ENCODE results near the gene KMT2B.
"Not testable (repeated sequence)": the region's sequence is repeated elsewhere in the genome, so short reads cannot be mapped to it uniquely, and the experiment has no call there.

Gene KMT2B

GRCh38 chr19:35760711-35761349 lies 43.0 kb downstream of the KMT2B start:
- no peak for FAIRE-seq

DNA sequence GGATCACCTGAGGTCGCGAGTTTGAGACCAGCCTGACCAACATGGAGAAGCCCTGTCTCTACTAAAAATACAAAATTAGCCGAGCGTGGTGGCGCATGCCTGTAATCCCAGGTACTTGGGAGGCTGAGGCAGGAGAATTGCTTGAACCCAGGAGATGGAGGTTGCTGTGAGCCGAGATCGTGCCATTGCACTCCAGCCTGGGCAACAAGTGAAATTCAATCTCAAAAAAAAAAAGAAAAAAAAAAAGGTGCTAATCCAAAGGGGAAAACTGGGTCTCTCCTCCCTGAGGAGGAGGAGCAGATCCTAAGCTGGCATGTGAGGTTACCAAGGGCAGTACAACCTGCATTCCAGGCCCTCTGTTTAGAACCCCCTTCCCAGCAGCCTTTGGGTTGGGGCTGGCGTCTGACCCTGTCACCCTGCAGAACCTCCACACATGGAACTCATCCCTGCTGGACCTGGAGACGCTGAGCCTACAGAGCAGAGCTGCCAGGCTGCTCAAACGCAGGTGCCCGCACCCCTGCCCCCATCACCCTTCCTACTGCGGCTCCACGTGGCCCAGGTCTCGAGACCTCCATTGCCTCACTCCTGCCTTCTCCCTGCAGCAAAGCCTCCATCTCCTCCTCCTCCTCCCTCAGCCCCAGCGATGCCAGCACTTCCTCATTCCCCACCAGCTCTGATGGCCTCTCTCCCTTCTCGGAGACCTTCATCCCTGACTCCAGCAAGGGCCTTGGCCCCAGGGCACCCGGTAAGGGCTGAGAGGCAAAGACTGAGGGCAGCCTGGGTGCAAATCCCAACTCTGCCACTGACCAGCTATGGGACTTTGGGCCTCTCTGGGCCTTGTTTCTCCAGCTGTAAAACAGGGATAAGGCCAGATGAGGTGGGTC lies 46.9 kb downstream of the KMT2B start:
- FAIRE-seq = no peak

GRCh38 chr19:35766571-35767104 lies 48.8 kb downstream of the KMT2B start:
- FAIRE-seq = no peak

- no peak for FAIRE-seq
Observed at GRCh38 chr19:35767288-35768081, 49.7 kb downstream of the KMT2B start.

GRCh38 chr19:35768082-35768421 lies 50.2 kb downstream of the KMT2B start:
- no peak for FAIRE-seq

- not testable (repeated sequence) for FAIRE-seq
Observed at GRCh38 chr19:35772362-35772761, 54.6 kb downstream of the KMT2B start.

DNA sequence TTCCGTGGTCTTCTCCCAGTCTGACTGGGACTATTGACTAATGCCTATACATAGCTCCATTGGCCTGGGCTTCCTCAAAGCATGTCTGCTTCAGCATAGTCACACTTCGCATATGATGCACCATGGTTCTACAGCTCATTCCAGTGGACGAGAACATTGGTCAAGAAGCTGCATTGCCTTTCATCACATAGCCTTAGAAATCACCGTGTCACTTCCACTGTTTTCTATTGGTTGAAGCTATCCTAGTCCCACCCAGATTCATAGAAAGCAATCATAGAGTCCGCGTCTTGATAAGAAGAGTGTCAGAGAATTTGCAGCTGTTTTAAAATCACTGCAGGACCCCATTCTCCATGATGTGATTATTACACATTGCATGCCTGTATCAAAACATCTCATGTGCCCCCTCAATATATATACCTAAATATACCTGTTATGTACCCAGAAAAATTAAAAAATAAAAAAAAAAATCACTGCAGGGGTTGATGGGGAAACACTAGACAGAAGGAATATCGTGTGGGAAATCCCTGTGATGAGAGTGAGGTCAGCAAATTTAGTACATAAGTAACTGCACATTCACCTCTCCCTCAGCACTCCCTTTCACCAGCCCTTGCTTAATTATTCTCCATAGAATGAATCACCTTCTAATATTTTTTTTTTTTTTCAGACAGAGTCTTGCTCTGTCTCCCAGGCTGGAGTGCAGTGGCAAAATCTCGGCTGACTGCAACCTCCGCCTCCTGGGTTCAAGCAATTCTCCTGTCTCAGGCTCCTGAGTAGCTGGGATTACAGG lies 55.4 kb downstream of the KMT2B start:
- no peak for FAIRE-seq

- FAIRE-seq = no peak
Observed at GRCh38 chr19:35774274-35775045, 56.7 kb downstream of the KMT2B start.

GRCh38 chr19:35775046-35775297 lies 57.2 kb downstream of the KMT2B start:
- FAIRE-seq = no peak

DNA sequence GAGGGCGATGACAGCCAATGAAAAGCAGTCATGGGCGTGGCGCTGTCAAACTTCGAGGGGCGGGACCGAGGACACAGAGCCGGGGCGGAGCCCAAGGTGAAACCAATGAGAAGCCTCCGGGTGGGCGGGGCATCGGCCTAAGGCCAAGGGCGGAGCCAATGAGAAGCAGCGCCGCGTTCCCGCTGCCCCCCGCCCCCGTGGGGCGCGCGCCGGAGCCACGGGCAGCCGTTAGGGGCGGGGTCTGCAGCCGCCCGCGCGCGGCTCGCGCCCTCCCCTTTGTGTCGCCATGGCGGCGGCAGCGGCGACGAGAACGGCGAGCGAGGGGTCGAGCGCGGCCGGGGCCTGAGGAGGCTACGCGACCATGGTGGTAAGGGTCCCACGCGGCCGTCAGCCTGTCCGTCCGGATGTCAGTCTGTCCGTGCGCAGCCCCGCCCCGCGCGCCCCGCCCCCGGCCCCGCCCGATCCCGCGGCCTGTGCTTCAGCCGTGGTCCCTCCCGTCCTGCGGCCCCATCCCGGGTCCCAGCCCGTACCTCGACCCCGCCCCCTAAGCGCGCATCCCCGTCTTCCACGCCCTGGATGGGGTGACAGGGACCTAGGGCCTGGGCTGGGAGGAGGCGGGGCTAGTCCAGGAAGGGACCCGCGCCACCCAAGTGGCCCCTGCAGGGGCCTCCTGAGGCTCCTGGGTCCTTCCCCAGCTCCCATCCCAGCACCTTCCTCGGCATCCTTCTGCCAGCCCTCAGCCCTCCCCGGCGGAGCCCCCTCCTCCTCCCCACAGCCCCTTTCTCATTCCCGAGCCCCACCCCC lies 57.7 kb downstream of the KMT2B start, which contains the start of gene ARHGAP33:
Gene ARHGAP33 (plus strand): TSS at position 267 of the 804 bp plus-strand sequence. CDS start 95 bp downstream, at position 362.
- FAIRE-seq = peak; percentile 91

DNA sequence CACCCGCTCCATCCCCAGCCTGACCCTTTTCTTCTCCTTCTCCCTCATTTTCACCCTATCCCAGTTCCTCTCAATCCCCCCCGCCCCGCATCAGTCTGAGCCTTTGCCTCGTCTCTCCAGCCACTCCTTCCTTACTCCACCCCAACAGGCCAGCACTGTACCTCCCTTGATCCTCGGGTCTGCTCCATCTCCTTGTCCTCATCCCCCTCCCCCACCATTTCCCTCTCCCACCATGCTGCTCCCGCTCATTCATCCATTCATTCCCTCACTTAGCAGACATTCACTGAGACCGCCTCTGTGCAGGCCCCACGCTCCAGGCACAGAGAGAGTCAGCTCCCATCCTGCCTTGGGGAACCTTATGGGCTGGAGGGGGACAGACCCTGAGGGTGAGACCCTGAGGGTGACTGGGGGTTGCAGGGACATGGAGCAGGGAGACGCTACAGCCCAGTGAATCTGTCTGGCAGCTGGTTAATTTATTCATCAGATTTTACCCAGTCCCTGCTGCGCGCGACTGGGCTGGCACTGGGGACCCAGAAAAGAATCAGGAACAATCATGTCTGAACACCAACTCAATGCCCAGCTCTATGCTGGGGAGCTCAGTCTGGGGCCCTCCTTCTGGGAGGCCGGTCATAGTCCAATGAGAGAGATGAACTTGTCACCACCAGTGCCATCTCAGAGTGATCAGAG lies 58.4 kb downstream of the KMT2B start:
- no peak for FAIRE-seq

DNA sequence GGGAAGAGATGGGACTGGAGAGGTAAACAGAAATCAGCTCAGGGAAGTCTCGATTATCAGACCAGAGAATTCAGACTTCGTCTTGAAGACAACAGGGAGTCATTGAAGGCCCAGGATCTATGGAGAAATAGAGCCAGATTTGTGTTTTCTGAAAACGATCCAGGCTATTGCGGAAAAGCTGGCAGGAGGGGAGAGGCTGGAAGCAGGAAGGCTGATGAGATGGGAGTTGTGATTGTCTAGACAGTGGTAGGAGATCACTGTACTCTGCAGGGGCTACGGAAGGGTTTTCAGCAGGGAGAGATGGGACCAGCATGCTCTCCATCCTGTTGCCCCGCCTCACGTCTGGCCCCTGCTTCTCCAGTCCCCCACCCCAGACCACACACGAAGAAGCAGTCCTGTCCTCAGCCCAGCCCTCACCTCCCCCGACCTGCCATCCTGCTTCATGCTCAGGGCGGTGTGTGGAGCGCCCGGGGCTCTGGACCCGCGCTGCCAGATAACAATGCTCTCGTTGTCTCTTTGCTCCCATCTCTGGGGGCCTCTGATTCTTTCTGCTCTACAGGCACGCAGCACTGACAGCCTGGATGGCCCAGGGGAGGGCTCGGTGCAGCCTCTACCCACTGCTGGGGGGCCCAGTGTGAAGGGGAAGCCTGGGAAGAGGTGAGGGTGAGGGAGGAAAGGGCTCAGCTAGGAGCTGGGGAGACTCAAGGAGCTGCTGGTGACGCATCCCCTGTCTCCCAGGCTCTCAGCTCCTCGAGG lies 59.5 kb downstream of the KMT2B start:
- FAIRE-seq = no peak

DNA sequence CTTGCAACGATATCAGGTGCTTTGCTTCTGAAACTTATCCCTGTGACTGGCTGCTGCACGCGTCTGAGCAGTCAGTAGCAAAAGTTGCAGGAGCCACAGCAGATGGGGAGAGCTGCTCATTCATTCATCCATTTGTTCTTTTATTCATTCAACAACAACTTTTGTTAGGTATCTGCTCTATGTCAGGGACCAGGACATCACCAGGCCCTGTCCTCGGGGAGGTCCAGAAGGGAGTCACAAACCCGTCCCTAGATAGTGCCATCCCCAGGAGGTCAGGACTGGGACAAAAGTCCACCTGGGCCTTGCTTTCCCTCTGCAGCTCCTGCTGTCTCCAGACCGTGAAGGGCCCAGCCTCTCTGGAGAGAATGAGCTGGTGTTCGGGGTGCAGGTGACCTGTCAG lies 60.2 kb downstream of the KMT2B start:
- FAIRE-seq = no peak

DNA sequence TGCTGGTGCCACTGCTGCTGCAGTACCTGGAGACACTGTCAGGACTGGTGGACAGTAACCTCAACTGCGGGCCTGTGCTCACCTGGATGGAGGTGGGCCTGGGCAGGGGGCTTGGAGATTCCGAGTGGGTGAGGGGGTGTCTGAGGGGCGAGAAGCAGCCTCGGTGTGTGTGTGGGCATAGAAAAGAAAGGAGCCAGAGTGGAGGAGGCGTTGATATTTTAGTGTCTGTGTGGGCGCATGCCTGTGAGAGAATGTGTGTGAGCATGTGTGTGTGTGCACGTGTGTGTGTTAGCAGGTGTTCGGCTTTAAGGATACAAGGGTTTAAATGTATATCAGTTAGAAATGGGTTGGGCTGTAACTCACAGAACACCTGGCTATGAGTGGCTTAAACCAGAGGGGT lies 61.2 kb downstream of the KMT2B start:
- FAIRE-seq = no peak

DNA sequence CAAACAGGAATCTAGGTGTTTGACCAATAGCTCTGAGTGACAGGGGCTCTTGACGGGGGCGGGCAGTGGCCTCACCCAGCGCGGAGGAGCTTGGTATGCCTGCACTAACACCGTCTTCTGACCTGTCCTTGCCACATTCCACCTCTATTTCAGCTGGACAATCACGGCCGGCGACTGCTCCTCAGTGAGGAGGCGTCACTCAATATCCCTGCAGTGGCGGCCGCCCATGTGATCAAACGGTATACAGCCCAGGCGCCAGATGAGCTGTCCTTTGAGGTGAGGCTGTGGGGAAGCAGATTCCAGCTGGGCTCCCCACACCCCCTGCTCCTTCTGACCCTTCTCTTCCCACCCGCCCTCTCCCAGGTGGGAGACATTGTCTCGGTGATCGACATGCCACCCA lies 62.3 kb downstream of the KMT2B start:
- no peak for FAIRE-seq

DNA sequence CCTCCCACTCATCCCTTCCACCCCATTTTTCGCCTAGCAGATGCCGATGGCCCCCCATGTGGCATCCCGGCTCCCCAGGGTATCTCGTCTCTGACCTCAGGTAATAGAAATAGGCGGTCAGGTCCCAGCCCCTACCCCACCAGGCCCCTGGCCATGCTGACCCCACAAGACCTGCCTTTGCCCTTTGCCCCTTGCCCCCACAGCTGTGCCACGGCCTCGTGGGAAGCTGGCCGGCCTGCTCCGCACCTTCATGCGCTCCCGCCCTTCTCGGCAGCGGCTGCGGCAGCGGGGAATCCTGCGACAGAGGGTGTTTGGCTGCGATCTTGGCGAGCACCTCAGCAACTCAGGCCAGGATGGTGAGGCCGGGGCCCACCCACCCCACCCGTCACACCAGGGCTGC lies 62.9 kb downstream of the KMT2B start:
- no peak for FAIRE-seq

DNA sequence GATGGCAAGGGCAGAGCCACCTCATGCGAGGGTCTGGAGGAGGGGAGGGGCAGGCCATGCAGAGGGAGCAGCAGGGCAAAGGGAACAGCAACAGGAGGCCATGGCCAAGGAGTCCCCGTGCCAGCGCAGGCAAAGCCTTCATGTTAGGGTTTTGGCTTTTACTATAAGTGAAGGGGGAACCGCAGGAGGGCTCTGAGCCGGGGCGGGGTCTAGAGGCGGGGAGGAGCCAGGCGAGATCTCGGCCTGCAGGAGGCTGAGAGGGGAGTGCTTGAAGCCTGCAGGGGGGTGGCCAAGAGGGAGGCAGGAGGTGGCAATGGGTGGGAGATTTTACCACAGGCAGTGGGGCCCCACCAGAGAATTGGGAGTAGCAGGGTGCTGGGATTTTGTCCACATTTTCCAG lies 63.8 kb downstream of the KMT2B start:
- FAIRE-seq = no peak

DNA sequence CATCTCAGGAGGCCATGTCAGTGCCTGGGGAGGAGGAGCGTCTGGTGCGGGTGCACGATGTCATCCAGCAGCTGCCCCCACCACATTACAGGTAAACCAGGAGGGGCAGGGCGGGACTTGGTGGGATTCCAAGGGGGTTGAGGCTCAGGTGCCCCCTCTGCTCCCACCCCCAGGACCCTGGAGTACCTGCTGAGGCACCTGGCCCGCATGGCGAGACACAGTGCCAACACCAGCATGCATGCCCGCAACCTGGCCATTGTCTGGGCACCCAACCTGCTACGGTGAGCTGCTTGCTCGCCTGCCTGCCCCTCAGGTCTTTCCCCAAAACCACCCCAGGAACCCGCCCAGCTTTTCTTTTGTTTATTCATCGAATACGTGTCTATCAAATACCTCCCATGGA lies 64.8 kb downstream of the KMT2B start:
- FAIRE-seq = no peak

Data from A204.1 (cell line).